NCI-H1930 (cell line): ENCODE data around the gene CLSTN2.

Source experiments
- DNase-seq, 2 experiments: peaks; one replicate each; lab custom pipeline; 2025; lab: John Stamatoyannopoulos, UW

The CLSTN2 gene

DNA sequence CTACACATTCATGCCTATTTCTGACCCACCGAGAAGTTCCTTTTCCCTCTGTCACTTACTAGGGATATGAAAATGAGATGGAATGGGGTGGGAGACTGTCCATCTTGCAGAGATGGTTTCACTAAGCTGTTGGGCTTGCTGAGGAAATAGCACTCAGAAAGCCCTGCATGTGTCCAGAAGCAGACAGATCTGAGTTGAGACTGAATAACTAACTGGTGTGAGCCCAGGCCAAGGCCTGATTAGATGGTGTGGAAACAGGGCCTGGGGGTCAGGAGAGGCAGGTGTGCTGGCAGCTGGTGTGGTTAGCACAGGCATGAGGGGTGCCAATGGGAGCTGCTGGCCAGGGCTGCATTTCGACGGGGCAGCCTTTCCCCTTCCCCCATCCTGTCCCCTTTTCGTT, 72.1 kb downstream of the CLSTN2 start:
- DNase-seq, result no peak

DNA sequence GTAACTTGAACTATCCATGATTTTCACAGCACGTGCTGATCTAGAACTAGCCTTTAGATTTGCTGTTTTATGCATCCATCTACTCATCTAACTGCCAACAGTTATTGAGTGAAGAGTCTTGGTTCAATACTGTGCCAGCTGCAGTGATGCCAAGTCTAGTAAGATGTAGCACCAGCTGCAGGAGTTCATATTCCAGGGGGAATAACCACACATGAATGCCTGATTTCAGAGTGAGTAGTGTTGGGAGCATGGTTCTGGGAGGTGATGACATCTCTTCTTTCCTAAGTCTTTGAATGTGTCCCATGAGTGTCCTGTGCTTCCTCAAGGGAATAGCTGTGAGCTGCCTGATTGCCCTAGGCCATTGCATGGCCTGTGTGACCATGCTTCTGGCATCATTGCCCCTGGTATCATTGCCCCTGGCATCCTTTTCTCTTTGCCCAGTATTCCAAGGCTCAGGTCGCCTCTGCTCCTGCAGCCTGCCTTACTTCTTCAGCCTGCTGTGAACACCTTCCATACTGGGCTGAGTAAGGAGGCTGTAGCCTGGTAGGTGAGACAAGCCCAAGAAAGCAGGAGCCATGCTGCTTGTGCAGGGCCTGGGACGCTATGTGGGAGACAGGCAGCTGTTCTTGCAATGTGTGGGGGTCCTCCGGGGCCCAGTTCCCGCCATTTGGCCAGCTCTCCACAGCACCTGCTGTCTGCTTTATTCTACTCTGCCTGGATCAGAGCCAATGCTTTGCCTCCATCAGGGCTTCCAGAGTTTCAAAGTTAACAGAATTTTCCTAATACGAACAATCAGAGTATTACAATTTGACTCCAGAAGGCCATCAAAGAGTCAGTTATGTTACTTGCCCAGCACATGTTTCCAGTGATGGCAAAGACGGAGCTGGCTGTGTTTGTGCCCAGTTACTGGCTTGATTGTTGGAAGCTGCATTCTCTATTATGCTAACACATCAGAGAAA, 73.2 kb downstream of the CLSTN2 start:
- DNase-seq, result no peak

DNA sequence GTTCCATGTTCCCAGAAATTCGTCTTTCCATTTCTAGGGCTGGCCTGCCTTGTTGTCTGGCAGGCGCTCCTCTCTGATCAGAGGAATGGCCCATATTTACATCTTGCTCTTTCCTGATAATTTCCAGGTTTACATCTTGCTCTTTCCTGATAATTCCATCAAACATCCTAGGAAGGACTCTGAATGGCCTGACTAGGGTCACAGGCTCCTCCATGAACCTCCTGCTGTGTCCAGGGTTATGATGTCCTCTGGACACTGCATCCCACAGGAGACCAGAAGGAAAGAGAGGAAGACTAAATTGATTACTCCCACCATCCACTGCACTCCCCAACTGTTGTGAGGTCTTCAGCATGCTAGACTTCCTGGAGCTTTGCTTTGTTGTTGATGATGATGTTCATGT, 75.4 kb downstream of the CLSTN2 start:
- DNase-seq, result no peak

DNA sequence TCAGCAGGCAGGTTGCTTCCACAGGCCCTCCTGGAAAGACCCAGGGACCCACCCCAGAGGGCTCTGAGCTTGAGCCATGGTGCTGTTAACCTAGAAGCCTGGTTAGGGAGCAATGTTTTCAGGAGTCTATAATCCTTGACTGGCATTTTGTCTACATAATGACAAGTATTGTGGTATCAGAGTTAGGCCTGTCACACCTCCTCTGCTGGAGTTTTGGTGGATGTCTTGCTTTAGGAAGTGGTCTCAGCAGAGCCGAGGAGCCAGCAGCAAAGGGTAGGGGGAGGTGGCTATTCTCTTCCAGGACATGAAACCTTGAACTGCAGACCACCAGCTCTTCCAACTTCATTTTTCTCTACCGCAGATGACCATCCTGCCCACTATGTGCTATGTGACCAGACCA, 76.1 kb downstream of the CLSTN2 start:
- DNase-seq, result no peak

DNA sequence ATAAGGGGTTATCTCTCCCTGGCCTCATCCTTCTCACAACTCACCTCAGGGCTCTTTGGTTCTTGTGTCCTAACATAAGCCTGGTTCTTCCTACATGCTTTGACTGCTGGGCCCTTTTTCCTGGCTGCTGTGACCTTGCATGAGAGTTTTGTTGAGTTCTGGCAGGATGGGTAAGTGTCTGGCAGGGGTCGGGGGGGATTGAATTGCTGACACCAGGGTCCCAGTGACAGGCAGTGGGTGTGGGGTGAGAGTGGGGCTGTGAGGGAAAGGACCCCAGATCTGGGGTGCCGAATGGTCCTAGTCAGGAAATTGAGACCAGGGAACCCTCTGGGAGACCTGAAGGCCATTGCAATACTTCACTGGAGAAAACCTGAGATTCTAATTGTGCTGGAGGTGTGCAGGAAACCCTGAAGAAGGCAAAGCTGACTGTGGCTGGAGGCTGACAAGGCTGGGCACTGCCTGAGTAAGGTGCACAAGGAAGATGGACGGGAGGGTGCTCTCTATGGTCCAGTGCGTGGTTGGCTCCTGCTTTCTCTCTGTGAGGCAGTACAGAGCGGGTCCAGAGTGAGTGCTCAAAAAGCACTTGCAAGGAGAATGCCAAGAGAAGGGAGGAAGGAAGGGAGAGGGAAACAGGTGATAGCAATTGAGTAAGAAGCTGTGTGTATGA, 76.8 kb downstream of the CLSTN2 start:
- no peak for DNase-seq

DNA sequence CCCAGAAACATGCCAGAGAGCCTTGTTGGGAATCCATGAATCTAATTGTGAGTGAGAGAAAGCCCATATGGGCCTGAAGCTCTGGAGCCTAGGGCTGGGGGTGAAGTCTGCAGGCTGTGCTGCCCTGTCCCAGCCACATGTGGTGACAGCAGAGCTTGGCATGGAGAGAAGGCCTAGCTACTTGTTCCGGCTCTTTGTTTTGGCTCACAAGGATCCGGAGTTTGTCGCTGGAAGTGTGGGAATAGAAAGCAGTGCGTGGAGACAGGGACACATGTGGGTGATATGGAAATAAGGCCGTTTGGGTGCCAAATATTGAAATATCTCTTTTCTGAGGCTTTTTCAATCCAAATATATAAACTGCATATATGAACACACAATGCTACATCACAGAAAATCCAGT, 78.2 kb downstream of the CLSTN2 start:
- DNase-seq, result no peak

DNA sequence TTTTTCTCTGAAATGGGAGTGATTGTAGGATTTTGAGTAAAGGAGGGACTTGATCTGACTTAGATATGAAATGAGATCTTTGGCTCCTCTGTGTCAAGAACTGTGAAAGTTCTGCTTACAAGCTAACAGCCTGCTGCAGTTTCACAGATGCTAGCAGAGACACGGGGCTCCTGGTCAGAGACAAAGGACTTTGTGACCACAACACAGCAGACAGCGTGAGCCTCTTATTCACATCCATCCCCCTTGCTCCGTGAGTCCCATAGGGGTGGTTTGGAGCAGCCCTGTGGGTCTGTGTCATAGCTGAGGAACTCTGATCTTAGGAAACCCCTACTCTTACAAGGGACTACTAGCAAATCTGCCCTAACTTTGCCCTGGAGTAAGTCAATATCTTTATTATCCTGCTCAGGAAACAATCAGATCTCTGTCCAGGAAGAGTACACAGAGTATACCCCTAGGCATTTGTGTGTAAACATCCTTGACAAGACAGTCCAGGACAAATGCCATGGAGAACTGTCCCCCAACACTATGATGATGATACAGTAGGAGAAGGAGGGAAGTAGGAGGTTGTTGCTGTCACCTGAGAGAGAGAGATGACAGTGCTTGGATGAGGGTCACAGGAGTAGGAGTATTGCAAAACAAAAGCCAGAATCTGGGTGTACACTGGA, 80.0 kb downstream of the CLSTN2 start:
- DNase-seq, result no peak

DNA sequence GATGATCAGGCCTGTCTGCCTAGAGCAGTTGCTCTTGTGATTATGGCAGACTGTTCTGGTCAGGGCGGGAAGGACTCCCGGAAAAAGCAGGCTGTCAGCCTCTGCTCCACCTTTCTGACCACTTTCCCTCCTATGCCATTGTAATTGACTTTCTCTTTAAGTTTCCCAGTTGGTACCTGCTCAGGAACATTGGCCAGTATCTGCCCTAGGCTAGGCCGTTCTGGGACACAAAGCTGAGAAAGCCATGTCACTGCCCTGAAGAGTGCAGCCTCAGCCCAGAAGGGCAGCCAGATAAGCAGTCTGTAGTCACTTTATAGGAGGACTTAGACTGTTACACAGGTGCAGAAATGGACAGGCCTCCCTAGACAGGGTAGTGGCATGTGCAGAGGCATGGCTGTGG, 80.8 kb downstream of the CLSTN2 start:
- DNase-seq, result no peak

DNA sequence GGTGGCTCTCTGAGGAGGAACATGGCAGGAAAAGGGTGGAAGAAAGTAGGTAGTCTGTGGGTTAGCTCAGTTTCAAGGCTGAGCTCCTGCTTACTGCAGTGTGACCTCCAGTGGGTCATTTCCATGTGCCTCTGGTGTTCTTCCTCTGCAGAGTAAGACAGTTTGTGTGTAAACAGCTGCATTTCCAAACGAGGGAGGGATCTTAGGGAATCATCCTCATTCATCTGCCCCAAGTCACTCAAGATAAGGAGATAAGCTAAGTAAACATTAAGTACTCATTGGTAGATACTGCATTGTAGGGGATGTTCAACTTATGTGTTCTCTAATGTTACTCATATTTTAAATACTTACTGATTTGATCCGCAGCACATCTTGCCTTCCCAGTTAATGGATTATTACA, 83.6 kb downstream of the CLSTN2 start:
- DNase-seq, result no peak

DNA sequence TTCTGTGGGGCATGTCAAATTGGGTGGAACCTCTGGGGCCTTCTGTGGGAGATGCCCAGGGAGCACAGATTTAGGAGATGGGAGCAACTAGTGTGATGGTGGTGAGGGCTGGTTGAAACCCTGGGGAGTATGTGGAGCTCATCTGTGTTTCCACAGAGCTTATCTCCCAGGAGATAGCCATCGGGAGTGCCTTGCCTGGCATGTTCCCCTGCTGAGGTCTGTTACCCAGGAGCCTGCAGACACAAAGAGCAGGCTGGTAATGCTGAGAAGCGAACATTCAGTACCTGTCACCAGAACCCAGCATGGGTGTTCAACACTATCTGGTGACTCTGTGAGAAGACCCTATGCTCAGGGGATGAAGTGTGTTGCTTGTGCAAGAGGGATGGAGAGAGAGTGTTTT, 85.0 kb downstream of the CLSTN2 start:
- DNase-seq, result no peak

DNA sequence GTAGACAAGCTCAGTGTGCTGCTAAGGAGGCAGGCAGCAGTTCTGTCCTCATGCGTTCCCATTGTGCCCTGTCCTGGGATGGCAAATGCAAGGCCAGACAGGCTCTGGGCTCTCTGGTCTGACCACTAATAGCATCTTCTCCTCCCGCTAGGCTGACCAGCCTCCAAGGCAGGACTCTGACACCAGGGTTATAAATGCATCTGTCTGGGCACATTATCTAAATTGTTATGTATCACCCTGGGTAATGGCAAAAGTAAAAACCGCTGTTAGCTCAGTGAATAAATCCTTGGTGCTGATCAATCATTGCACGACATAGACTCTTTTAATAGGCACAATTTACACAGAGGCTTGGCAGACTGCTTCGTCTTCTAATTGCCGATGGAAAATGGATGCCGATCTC, 85.6 kb downstream of the CLSTN2 start:
- no peak for DNase-seq

DNA sequence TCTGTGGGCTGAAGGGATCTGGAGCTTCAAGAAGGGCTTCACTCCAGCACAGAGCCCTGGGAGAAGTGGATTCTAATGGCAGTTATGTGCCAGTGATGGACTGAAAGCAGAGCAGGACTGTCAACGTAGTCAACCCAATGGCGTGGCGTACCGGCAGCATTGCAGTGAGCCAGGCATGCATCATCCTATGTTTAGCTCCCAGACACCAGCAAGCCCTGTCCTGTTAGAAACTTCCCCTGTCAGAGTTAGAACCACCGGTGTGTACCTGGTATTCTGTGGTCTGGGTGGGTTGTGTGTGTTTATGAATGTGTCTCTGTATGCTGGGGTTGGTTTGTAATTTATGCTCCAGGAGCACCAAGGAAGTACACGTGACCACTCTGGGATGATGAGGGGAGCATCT, 86.3 kb downstream of the CLSTN2 start:
- DNase-seq, result no peak

DNA sequence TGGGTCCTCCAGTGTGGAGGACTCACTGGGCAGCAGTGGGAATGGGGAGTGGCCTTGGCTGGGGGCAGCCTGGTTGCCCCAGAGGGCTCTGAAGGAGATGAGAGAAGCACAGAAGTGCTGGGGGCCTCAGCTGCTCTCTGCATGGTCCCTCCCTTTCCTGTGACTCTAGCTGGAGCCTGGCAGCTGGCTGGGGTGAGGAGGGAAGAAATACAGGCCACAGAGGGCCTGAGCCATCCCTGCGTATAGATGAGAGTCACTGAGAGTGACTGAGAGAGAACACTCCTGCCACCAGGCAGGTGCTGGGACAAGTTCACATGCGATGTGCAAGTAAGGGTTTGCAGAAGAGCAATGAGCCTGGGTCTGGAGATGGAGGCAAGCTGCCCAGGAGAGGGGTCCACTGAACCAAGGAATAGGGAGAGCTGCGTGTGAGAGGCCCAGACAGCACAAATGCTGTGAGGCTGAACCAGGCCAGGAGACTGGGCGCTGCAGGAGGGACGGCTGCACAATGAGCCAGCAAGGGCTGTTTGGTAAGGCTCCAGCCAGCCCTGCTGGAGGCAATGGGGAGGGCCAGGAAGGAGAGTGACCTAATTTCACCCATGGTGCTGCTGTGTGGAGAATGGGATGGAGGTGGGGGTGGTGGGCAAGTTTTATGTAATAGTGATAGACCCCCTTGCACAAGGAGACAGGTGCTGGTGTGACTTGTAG, 87.2 kb downstream of the CLSTN2 start:
- no peak for DNase-seq

DNA sequence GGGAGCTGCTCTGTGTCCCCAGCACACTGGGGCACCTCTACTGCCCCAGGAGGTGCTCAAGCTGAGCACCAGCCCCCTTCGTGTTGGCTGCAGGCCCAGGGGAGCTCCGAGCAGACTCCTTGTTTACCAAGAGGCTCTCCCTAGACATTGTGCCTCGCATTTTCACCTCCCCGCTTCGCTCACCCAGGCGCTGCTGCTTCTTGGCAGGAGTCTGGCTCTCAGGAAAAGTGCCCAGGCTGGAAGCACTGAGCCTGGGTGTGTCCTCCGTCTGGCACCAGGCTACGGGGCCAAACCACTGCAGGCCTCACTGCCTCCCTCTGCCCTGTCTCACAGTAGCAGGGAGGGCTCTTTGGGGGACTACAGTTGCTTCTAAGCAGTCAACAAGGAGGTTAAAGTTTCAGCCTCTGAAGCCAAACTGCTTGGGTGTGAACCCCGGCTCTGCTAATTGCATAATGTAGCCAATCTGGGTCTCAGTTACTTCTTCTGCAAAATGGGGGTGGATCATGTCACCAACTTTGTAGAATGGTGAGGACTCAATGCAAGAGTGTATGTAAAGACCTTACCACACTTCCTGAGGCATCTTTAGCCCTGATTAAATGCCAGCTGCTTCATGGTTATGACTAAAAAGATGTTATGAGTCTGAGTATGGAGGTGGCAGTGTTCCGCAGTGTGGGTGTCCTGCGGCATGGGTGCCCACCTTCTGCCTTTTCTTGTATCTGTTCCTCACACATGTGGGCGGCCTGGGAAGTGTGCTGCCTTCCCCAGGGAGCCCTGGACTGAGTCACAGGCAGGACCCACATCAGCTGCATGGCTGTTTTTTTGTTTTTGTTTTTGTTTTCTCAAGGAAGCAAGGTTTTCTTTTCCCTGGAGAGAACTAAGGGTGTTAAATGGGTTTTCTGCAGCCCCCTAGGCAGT, 88.9 kb downstream of the CLSTN2 start:
- no peak for DNase-seq

DNA sequence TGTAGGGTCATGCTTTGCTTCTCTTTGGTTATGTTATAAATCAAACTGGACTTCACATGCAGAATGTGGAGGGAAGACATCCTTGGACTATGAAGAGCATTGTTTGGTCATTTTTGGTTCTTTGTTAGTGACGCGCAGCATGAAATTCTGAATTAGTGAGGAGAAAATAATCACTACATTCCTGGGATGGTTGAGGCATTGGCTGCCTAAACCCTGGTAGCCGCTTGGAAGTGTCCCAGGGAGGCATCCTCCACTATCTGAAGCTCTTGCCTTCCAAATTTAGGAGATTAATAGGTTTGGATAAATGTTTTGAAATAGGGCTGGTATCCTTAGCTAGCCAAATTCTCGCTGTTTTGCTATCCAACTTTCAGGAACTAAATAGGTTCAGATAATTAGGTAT, 96.2 kb downstream of the CLSTN2 start:
- no peak for DNase-seq

DNA sequence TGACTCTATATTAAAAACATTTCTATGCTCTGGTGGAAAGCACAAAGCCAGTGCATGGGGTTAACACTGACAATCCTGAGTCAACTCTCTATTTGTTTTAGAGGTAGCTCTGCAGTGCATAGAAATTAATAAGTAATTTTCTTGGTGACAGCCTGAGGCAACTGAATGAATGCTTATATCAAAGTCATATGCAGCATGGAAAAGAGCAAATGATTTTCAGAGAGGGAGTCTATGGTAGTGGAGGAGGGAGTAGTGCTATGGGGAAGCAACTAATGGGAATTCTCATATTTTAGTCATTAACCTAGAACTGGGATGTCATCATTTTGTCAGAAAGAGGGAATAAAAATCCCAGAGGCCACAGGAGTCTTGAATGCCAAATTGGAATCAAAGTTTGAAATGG, 99.1 kb downstream of the CLSTN2 start:
- no peak for DNase-seq

DNA sequence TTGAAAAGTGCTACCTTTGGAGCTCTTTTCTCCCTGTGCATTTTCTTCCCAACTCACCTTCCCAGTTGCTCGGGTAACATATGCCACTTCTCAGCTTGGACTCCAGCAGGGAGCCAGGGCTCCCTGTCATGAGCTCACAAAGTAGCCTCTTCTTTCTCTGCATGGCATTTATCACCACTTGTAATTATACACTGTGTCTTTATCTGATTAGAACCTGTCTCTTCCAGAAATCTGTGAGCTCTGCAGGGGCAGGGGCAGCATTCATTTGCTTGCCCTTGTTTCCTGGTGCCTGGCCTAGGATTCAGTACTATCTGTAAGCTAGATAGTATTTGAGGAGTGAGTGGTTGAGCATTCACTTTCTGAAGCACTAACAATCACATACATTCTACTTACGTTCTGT, 100.9 kb downstream of the CLSTN2 start:
- DNase-seq, result no peak

DNA sequence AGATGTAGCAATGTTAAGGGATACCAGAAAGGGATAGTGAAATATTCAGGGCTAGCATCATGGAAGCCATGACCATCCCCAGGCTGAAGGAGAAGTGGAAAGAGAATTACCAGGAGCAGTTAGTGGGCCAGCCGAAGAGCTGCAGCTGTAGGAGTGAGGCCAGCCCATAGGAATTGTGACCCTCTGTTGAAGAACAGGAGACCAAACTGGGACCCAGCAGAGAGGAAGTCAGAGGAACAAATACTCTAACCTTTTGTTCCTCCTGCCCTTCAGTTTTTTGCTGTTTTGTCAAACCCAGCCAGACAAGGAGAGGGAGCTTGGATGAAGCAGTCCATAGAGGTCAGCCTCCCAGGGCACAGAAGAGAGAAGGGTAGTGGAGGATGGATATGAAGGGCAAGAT, 115.4 kb downstream of the CLSTN2 start:
- DNase-seq, result no peak

DNA sequence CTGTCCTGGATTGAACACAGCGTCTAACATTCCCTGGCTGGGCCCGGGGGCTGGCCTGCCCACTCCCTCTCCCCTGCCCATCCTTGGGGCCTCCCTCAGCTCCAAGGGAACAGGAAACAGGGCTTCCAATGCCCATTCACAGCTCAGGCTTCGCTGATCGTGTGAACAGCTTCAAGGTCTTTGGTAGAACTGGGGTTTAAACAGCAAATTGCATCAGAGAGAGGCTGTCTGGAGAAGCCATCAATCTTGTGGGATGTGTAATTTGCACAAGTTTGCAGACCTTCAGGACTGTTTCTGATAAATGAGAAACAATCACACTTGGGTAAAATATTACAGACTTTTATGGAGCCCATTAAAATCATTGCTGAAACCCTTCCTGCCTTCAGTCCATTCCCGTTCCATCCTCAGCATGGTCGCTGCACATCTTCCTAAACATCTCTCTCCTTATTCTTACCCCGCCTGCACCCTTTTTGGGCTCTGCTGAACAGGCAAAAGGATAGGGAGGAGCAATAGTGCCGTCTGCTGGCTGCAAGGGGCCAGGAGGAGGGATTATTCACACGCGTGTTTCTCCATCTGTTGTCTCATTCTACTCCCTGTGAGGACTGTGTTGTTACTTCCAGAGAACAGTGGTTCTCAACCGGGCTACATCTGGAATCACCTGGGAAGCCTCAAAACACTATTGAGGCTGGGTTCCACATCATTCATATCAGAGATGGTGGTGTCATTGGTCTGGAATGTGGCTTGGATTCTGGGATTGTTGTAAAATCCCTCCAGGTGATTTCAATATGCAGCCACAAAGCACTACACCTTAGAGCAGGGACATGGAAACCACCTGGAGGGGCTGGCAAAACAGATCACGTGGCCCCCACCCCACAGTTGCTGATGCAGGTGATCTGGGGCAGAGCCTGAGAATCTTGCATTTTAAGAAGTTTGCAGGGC, 116.3 kb downstream of the CLSTN2 start:
- no peak for DNase-seq
